Measurements from ENCODE around the gene SRSF2.
"Not testable (repeated sequence)": the region's sequence is repeated elsewhere in the genome, so short reads cannot be mapped to it uniquely, and the experiment has no call there.

Gene SRSF2

DNA sequence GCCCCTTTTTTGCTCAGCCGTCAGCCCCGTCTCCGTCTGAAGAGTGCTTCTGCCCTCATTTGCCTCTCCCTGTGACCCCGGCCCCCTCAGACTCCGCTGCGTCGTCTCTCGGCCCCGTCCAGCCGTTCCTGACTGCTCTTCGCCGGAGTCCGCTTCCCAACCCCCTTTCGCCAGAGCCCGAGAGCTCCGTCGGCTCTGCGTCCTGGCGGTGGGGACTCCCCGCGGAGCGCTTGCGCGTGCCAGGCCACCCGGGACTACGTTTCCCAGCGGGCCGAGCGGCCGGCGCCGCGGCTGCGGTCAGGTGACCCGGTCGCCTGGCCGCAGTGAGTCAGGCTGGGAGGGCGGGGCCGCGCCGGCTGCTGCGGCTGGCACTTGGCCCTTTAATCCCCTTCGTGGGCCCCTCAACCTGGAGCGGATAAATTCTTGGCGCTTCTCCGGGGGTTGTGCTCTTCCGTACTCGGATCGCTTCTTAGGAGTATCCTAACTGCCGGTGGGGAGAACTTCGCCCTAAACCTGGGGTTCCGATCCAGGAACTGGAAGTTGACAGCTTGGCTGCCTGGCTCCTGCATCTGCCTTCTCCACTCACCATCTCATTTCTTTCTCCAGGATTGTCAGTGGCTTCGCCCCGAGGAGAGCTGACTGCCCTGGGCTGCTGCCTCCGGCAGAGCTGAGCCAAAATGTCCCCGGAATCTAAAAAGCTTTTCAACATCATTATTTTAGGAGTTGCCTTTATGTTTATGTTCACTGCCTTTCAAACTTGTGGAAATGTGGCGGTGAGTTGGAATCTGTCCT is 741 bp upstream of the SRSF2 start, which contains the start of gene MFSD11:
MFSD11 (plus strand) TSS at position 444 of the 792 bp plus-strand sequence; CDS start at position 678, 234 bp downstream.
- DNase-seq: peak; percentile 86

DNA sequence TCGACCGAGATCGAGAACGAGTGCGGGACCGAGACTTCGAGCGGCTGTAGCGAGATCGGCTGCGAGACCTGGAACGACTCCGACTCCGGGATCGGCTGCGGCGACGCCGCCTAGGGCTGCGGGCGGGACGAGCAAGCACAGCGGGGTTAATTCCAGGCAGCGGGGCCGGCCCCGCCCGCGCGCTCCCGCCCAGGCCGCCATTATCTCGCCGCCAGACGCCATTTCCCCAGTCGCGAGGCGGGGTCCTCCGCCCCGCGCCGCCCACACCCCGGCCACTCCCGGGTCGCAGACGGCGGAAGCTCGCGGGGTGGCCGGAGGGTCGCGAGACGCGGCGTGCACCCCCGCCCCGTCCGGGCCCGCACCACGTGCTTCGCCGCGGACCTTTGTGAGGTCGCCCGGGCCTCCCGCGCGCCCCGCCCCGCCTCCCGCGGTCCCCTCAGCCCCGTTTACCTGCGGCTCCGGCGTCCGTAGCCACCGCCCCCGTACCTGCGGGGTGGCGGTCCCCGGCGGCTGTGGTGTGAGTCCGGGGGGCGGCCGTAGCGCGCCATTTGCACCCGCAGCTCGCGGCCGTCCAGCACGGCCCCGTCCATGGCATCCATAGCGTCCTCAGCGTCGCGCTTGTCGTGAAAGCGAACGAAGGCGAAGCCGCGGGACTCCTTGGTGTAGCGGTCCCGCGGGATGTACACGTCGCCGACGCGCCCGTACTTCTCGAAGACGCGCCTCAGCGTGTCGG is 616 bp downstream of the SRSF2 start:
- peak; percentile 44 for DNase-seq

DNA sequence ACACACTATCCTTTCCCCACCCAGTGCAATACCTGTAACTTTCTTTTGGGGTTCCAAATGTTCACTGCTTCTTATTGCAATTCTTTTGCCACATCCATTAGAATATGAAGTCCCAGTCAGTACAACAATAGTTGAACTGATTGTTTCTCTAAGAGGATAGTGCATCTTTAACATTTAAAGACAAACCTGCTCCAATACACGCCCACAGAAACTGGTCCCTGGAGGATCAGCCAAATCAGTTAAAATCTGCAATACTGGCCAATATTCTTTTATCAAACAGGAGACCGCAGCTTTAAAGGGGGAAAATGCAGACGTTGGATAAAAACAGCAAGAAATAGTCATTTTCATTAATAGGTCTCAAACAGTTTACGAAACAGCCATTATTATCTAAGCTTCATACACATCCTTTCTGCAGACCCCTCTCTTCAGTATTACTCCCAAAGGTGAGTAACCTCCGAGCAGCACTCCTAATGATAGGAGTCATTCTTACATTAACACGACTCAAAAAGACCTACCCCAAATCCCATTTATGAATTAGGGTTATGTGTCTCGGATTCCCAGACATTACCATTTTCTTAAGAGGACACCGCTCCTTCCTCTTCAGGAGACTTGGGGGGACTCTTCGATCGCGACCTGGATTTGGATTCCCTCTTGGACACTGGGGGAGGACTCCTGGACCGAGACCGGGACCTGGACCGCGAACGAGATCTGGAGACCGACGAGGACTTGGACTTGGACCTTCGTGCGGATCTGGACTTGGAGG is 1.4 kb downstream of the SRSF2 start:
- no peak for DNase-seq

DNA sequence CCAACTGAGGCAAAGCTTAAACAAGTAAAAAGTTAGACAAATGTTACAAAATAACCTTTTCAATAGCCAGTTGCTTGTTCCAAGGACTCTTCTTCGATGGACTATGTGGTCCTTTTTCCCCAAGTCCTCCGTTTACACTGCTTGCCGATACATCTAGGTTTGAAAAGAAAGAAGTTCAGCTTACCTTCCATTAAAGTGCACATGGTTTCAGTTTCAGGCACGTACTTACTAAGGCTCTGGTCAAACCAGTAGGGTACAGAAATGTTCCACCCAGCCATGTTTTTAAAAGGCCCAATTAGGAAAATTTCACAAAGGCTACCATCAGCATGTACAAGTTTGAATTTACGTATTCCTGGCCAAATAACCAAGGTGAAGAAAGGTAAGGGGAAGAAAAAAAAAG is 2.1 kb downstream of the SRSF2 start:
- DNase-seq: no peak

DNA sequence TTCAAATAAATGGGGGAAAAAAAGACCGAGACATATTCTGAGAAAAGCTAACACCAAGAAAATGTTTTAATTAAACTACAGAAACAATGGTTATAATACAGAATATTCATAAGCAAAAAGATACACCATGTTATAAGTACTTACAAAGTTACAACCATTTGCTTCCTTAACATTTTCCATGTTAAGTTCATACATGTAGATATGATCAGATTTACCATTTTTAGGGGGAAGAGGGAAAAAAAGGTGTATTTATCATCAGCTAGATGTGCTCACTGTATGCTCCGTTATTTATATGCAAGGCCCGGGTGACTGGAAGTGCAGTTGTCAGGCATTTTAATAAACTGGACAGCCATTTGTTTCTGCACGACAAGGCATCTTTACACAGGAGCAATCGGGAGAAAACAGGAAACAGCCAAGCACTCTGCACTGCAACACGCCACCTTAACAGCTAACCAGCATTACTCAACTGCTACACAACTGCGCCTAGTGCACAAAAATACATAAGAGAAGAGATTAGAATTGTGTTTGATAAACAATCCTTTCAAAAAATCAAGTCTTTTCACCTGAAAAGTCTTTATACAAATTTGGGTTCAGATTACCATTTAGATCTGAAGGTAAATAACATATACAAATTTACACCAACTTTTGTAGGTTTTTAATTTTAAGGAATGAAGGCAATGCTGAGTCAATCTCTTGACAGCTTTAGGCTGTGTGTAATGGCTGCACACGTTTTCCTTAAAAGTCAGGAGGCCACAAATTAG is 2.9 kb downstream of the SRSF2 start:
- no peak for DNase-seq

DNA sequence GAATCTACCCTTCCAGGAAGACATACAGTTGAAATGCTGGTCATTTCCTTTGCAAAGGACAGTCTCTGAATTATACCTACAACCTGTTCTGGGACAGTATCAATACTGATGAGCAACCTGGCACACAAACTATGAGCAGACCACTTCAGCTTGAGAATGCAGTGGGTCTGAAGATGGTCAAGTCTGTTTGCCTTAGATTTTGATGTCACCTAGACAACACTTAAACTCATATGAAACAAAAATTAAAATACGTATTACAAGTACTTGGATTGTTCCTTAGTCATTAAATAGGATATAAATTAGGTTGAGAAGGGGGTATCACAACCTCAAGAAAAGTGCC is 3.5 kb downstream of the SRSF2 start:
- DNase-seq: no peak

DNA sequence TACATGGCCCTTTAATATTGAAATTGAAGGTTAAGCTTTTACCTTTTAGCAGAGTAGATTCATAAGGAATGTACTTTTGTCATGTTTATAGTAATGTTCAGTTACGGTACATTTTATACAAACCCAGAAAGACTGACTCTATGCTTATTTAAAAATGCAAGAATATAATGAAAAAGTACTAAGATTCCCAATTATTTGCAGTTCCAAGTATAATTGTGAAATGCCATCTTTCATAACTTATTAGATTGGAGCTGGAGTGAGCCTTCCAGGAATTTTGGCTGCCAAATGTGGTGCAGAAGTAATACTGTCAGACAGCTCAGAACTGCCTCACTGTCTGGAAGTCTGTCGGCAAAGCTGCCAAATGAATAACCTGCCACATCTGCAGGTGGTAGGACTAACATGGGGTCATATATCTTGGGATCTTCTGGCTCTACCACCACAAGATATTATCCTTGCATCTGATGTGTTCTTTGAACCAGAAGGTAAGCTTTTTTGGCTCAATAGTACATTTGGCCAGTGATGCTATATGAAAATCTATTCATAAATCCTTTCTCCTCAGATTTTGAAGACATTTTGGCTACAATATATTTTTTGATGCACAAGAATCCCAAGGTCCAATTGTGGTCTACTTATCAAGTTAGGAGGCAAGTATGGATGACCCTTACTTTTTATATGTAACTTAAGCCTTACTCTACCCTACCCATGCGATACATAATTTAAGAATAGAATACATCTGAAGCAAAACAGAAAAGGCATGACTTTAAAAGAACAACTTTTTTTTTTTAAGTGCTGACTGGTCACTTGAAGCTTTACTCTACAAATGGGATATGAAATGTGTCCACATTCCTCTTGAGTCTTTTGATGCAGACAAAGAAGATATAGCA is 4.2 kb downstream of the SRSF2 start:
- DNase-seq: no peak

DNA sequence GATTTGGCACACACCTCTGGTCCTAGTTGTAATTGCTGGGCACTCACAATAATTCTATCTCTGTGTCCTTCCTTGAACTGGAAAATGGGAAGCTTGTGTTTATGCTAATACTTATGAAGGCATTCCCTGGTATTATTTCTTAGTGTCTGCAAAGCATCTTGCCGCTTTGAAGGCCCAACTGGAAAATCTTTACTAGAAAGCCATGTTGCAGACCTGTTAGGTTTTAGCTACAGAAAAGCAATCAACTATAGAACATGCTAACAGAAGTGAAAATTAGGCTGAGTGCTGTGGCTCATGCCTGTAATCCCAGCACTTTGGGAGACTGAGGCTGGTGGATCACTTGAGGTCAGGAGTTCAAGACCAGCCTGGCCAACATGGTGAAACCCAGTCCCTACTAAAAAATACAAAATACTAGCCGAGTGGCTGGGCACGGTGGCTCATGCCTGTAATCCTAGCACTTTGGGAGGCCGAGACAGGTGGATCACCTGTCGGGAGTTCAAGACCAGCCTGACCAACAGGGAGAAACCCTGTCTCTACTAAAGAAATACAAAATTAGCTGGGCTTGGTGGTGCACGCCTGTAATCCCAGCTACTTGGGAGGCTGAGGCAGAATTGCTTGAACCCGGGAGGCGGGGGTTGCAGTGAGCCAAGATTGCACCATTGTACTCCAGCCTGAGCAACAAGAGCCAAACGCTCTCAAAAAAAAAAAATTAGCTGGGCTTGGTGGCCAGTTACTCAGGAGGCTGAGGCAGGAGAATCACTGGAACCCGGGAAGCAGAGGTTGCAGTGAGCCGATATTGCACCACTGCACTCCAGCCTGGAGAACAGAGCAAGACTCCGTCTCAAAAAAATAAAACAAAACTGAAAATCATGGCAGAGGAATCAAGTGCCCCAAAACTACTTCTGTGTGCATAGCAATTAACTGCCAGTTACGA is 5.1 kb downstream of the SRSF2 start:
- DNase-seq: not testable (repeated sequence)

DNA sequence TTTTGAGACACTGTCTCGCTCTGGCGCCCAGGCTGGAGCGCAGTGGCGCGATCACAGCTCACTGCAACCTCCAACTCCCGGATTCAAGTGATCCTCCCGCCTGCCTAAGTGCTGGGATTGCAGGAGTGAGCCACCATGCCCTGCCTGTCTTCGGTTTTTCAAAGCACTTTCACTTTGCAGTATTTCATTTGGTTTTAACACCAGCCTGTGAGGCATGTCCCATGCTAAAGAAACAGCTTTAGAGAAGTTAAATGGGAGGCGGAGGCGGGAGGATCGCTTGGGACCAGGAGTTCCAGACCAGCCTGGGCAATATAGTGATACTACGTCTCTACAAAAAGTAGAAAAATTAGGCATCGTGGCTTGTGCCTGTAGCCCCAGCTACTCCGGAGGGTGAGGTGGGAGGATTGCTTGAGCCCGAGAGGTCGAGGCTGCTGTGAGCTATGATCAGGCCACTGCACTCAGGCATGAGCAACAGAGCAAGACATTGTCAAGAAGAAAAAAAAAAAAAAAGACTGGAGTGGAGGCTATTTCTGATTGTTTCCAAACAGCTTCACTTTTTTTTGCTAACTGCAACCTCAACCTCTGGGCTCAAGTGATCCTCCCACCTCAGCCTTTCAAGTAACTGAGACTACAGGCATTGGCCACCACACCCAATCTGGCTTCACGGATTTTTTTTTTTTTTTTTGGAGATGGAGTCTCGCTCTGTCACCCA is 9.2 kb downstream of the SRSF2 start:
- DNase-seq: no peak

DNA sequence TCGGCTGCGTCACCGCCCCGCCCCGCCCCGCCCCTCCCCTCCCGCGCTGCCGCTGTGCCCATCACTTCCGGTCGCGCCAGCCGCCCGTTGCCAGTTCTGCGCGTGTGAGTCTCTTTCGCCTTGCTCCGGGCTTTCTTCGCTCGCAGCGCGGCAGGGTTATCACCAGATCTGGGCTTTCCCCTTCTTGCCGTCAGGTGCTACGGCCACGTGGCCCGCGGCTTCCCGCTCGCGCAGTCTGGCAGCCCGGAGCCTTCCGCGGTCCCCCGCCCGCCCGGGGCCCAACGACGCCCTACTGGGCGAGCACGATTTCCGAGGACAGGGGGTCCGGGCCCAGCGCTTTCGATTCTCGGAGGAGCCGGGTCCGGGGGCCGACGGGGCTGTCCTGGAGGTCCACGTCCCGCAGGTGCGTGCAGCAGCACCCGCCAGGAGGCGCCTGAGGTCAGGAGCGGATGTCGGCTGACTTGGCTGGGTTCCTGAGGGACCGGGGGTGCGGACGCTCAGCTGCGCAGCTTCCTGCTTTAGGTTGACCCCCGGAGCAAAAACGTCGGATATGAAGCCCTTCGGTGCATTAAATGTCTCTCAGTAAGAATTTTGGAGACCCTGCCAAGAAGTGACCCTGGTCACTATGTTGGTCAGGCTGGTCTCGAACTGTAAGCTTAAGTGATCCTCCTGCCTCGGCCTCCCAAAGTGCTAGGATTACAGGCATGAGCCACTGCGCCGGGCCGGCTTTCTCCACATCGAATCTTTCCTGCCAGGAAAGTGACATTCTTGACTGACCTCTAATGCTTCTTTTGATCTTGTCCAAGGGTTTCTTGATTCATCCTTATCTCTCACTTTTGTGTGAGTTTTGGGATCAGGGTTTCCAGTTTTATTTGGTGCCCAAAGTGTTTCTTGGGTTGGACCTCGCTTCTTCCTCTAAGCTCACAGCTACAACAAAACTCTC is 10.1 kb downstream of the SRSF2 start, which contains the start of gene METTL23:
METTL23 (plus strand) TSS at position 64 of the 943 bp plus-strand sequence. CDS start 2,872 bp downstream, outside the sequence.
- peak; percentile 92 for DNase-seq

DNA sequence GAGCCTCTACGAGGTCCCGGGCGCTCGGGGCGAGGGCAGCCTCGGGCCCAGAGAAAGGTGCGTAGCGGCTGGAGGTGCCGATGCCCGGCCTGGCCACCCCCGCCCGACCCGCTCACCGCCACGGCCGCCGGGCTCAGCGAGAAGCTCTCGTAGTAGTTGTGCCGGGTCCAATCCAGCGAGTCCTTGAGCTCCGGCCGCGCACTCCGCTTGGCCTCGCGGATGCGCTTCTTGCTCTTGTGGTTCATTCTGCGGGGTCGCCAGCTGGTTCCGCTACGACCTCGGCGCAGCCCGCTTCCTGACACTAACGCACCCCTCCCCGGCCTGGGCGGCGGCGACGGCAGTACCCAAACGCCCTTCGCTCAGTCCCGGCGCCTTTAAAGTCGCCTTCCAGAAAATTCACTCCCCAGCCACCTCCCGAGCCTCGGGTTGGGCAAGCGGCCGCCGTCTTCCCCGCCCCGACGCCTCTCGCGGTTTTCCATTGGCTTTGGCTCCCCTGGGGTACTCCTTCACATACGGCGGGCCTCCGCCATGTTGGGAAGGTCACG is 10.8 kb downstream of the SRSF2 start, which contains the start of gene JMJD6:
JMJD6 (minus strand) TSS at position 376 of the 545 bp plus-strand sequence; CDS start at position 245, 131 bp downstream.
- DNase-seq: no peak

DNA sequence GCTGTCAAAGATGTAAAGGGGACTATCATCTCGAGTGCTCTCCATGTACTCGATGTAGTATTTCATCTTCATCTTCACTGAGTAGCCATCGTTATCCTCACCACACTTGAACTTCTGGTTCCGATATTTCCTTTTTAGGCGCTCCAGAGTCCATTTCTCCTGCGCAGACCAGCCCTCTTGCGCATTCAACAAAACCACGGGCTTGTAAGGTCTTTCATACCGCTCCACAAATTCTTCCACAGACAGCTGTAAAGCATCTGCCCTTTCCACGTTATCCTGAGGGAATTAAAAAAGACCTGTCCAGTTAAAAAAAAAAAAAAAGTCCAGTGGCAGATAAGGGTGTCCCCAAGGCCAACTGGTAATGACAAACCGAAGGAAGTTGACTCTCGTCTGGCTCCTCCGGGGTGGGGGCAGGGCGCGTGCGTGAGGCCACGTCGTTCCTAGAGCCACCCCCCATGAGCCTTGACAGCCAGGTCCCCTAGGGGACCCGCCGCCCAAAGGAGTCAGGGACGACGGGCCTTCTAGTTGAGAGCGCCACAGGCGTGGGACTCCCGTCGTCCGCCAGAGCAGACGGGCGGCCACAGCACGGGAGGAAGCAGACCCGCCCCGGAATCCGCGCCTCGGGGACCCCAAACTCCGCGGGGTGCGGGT is 11.4 kb downstream of the SRSF2 start:
- peak; percentile 58 for DNase-seq

DNA sequence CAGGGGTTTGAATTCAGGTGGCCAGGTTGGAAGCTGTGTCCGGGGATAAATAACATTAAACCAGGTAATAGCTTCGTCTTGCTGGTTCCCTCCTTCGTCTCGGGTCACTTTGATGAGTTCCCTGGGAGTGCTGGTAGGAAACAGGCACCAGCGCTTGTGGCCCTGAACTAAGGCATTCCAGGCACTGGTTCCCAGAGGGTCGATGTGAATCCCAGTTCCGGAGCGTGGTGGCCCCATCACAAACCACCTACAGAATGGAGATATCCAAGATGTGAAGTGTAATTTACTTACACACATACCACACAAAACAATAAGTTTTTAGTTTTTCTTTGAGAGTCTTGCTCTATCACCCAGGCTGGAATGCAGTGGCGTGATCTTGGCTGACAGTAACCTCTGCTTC is 13.3 kb downstream of the SRSF2 start:
- DNase-seq: no peak

DNA sequence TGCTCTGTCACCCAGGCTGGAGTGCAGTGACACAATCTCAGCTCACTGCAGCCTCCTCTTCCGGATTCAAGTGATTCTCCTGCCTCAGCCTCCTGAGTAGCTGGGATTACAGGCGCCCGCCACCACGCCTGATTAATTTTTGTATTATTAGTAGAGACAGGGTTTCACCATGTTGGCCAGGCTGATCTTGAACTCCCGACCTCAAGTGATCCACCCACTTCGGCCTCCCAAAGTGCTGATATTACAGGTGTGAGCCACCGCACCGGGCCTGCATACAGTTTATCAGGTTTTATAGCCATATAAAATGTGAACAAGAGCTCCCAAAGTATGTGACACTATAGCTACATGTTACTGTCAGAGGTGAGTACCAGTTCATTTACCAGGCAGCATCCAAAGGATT is 14.2 kb downstream of the SRSF2 start:
- DNase-seq: not testable (repeated sequence)

DNA sequence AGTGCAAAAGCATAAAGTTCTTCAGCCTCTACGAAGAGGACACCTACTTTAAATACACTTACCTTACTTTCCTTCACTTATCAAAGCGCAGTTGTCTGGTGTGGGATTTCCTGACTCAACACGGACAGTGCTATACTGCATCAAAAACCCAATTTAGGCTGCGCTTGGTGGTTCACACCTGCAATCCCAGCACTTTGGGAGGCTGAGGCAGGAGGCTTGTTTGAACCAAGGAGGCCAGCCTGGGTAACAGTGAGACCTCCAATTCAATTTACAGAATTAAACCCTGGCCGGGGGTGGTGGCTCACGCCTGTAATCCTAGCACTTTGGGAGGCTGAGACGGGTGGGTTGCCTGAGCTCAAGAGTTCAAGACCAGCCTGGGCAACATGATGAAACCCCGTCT is 14.9 kb downstream of the SRSF2 start:
- no peak for DNase-seq

DNA sequence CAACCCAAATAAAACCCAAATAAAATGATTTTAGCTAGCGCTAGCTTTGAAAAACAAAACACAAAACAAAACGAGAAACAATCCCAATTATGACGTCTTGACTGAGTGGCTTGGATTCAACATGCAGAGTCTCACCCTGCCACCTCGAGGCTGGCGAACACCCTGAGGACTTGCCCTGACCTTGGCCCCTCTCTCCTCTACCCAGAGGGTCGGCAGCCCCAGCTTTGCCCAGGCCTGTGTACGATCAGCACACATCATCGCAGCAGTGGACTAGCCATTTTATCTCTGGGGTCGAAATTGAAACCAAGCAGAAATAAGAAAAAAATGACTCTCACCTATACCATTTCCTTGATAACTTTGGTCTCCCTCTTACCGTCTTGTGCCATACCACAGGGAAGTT is 15.7 kb downstream of the SRSF2 start:
- DNase-seq: no peak

DNA sequence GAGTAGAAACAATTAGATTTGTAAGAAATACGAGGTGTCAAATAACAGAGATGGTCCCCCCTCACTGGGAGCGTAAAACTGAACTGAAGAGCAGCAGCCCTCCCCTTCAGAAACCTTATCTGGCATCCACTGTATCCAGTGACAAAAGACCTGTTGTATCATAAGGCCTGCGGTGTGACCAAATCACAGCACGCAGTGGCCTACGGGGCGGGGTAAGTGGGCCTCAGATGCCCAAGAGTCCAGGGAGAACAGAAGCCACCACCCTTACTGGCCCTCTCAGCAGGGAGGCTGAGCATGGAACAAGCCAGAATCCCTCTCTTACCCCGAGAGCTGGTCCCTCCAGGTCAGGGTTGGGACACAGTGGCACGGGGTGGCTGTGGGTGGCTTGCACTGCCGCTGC is 16.2 kb downstream of the SRSF2 start:
- DNase-seq: no peak
